22Rv1 (cell line): ENCODE measurements around the gene ACR.

Experiments
- CTCF ChIP-seq: fragments of 450-650 bp; IDR thresholded peaks from 2 replicates; pipeline ENCODE4 v1.5.1; 2017; ENCODE audit warnings: mild to moderate bottlenecking
- ZFX ChIP-seq: fragments of 450-650 bp; IDR thresholded peaks from 2 replicates; pipeline ENCODE4 v1.6.1; 2017; ENCODE audit warnings: antibody characterized with exemption, borderline replicate concordance

- TF ChIP-seq CTCF (no peak), ZFX (no peak)
These were observed 38.8 kb upstream of the ACR start for GRCh38 chr22:50699001-50699755.
